Measurements from ENCODE around the gene CCDC88C. TPM values are rescaled to one million over a fixed set of nuclear protein-coding genes. Genes with fewer than 3 reads are reported as not detected.

CCDC88C gene, protein sequence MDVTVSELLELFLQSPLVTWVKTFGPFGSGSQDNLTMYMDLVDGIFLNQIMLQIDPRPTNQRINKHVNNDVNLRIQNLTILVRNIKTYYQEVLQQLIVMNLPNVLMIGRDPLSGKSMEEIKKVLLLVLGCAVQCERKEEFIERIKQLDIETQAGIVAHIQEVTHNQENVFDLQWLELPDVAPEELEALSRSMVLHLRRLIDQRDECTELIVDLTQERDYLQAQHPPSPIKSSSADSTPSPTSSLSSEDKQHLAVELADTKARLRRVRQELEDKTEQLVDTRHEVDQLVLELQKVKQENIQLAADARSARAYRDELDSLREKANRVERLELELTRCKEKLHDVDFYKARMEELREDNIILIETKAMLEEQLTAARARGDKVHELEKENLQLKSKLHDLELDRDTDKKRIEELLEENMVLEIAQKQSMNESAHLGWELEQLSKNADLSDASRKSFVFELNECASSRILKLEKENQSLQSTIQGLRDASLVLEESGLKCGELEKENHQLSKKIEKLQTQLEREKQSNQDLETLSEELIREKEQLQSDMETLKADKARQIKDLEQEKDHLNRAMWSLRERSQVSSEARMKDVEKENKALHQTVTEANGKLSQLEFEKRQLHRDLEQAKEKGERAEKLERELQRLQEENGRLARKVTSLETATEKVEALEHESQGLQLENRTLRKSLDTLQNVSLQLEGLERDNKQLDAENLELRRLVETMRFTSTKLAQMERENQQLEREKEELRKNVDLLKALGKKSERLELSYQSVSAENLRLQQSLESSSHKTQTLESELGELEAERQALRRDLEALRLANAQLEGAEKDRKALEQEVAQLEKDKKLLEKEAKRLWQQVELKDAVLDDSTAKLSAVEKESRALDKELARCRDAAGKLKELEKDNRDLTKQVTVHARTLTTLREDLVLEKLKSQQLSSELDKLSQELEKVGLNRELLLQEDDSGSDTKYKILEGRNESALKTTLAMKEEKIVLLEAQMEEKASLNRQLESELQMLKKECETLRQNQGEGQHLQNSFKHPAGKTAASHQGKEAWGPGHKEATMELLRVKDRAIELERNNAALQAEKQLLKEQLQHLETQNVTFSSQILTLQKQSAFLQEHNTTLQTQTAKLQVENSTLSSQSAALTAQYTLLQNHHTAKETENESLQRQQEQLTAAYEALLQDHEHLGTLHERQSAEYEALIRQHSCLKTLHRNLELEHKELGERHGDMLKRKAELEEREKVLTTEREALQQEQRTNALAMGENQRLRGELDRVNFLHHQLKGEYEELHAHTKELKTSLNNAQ (N-terminal part only)
- total RNA-seq: under 0.01 TPM in 1 of 2 replicates, not detected in the other

DNA sequence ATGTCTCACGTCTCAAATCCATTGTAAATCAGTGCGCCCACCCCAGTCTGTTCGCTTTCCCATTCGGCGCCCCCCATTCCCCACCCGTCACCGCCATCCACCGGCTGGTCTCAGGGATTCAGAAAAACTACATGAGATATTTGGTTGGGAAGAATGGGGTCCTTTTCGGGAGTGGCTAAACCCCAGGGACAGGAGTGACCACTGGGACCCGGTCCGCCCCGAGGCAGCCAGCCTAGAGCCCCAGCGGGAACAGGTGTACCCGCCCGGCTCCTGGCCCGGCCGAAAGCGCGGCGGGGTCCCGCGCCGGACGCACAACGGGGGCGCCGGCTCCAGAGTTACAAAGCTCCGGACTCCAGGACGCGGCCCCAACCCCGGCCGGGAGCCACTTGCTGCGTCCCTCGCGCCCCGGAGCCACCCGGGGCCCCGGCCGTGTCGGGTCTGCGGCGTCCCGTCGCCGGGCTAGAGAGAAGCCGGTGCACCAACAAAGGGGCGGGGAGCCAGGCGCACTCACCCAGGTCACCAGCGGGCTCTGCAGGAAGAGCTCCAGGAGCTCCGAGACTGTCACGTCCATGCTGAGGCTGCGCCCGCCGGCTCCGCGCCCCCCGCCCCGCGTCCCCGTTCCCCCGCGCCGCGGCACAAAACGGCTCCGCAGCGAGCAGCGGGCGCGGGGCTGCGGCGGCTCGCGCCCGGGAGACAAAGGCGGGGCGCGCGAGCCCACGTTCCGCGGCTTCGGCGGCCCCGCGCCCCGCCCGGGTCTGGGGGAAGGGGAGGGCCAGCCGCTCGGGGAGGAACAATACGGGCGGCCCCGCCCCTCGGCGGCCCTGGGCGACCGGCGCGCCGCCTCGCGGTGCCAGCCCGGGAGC, at the start of gene CCDC88C:
CCDC88C (minus strand) TSS at position 701 of the 863 bp plus-strand sequence; CDS start at position 571, 130 bp downstream.

DNA sequence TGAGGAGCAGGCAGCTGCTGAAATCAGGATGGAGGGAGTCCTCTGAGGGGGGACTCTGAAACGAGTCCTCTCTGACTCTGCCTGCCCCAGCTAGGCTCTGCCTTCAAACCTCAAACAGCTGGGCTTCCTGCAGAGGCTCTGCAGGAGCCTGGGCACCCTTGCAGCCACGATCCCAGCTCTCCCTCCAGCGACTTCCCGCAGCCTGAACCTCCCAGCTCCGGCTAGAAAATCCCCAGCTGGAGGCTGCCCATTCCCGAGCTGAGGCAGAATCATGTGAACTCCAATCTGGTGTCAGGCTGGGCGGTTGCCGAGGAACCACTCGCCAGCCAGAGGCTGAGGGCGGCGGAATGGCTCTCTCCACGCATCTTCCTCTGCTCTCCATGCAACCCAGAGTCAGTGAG, 173.1 kb downstream of the CCDC88C start, which contains the start of gene GPR68:
GPR68 (minus strand) TSS at position 204 of the 401 bp plus-strand sequence. CDS start 9,654 bp downstream, outside the sequence.

Other genes starting within 250 kb of the CCDC88C start
- 2.2 and 6.6 TPM in 2 replicates for gene GPR68, start 173.1 kb downstream of the CCDC88C start, total RNA-seq
- 30.1 and 44.6 TPM in 2 replicates for gene PPP4R3A, start 92.5 kb upstream of the CCDC88C start, total RNA-seq